HG03521 (cell line): ENCODE measurements around the gene YBEY.

Experiments
- ATAC-seq: cut with Tn5 transposase; IDR thresholded peaks from one replicate; pipeline ENCODE4 v1.9.1; 2021; ENCODE audit warnings: mild to moderate bottlenecking, moderate library complexity; ENCODE audit not compliant: unreplicated experiment

The YBEY gene

DNA sequence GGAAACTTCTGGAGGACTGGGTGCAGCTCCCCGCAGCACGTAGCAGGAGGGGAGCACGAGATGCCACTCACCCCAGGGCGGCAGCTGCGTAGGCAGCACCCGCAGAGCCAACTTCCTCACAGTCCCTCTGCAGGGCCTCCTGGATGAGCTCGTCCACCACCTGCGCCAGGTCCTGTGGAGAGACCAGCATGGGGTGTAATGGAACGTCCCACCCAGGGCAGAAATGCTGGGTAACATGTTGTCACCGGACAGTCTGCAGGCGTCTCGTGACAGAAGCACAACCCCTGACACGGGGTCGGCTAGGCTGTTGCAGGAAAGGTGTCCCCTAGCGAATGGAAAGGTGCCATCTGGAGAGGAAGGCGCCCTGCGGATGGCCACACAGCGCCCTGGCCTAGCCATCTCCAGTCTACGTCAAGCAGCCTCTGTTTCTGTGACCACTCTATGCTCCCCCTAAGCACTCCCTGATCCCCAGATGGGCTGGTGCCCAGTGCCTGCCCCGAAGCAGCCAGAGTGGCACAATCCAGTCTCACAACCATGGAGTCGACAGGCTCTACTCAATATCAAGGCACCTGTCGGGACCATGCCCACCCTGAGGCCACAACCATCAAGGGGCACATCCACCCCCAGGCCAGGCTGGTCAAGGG is 22.0 kb upstream of the YBEY start:
- ATAC-seq, result no peak

DNA sequence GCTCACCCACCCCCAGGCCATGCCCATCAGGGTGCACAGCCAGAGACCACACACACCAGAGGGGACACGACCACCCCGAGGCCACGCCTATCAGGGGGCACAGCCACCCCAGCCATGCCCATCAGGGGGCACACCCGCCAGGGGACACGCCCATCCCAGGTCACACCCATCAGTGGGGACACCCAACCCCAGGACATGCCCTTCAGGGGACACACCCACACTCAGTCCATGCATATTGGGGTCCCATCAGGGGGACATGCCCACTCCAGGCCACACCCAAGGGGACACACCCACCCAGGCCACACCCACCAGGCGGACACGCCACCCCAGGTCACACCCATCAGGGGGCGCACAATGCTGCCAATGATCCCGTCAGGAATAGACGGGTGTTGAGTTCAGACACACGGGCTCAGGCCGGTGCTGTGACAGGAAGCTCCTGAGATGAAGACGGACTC is 21.4 kb upstream of the YBEY start:
- ATAC-seq, result no peak

DNA sequence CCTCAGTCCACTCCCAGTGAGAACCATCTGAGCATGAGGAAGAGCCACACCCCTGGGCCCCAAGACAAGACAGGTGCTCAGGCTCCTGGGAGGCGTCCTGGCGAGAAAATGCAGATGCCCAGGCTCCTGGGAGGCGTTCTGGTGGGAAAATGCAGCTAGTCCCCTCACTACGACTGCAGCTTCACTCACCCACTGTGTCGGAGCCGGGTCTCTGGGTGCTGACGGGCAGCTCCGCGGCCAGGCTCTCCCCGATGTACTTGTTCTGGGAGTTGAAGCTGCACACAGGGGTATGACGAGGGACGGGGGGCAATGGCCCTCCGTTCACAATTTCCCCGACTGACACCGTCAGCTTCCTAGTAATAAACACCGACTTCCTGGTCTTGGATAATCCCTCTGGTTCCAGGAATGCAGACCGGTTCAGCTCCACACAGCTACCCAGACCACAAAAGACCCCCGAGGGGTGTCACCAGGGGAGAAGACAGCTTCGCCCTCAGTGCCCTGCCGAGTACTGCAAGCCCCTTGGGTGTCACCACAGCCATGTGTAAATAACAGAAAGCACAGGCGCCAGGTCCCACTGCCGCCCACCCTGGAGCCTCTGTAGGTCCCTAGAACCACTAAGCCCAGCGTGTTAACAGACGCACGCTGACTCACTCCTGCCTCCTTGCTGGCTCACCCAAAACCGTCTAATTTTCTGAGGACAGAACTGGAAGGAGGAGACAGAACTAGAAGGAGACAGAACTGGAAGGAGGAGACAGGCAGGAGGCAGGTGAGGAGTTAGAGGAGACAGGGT is 20.2 kb upstream of the YBEY start:
- no peak for ATAC-seq

- ATAC-seq, result no peak
Measured at GRCh38 chr21:46266946-46267345, 19.2 kb upstream of the YBEY start.

DNA sequence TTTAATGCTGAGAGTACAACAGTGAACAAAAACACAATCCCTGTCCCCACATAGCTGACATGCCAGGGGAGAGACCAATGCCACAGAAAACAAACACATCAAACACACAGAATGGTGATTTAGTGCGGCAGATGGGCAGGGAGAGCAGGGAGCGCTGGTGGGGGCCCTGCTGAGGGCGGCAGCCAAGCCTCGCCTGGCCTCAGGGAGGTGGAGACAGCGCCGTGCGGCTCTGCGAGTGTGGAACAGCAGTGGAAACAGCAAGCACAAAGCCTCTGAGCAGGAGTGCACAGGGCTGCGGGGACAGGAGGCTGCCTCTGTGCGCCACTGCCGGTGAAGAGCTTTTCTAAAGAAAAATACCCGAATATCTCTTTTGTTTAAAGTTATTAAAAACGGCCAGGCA is 17.8 kb upstream of the YBEY start:
- no peak for ATAC-seq

- no peak for ATAC-seq
Measured at GRCh38 chr21:46269466-46269865, 16.7 kb upstream of the YBEY start.

DNA sequence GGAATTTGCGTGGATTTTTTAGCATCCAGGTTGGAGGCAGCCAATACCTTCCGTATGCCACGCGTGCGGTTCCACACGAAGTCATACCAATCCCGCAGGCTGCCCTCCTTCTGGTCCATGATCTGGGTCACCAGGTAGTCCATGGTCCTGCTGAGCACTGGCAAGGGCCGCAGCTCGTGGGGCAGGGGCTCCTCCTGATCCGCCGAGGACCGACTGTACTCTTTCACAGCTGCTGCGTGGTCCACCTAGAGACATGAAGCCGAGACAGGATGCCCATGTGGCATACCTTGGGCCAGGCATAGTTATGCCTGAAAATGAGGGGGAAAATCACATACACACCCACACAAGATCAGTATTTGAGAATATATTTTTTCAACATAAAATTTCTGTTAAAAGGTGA is 12.8 kb upstream of the YBEY start:
- no peak for ATAC-seq

GRCh38 chr21:46274797-46275390 is 11.2 kb upstream of the YBEY start:
- ATAC-seq, result no peak

DNA sequence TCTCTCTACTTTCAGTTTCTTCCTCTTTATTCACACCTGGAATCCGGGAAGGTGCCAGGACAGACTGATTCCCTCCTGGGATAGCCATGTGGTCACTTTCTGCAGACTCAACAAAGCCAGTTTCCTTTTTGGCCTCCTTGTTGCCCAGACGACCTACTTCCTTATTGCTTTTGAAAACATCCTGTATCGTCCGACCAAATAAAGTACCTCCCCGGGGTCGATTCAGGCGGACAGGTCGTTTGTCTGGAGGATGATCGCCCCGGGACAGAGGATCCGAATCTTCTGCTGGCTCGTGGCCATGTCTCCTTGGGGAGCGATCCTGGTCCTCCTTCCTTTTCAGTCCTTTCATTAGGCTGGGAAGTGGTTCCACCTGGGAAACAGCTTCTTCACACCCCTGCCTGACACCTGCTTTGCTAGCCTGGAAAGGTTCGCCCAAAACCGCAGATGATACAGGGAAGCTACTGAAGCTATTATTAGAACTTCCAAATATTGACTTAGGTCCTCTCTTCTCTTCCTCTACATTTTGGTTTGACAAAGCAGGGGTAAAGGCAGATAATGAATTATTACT is 2.0 kb upstream of the YBEY start:
- no peak for ATAC-seq

DNA sequence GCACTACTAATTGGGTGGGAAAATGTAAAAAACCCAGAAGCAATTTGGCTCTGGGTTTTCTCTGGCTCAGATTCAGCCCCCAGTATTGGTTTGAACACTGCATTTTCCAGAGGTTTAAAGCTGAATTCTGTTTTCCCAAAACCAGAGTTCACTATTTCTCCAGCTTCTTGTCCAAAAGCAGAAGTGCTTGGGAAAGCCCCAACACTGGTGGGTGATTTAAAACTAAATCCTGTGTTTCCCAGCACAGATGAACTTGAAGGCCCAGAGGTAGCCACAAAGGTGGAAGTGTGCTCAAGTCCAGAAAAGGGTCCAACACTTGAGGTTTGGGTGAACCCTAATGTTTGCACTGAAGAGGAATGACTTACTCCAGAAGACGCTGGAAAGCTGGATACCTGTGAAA is 1.4 kb upstream of the YBEY start:
- no peak for ATAC-seq

DNA sequence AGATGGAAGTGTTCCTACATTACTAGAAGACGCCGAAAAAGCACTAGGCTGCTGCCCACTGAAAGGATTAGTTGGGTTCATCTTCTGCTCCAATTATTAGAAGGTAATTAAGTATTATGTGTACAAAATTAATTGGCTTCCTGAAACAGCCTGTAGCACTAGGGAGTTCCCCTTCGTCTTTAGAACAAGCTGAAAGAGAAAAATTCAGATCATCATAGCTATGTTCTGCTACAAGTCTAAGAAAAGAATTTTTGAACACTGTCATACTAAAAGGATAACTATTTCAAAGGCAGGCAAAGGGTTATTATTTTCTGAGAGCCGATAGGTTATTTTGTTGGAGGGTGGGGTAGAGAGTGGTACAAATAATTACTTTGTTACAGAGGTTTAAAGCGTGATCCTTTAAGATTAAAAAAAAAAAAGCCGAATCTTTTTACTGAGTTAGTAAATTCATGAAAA is 908 bp upstream of the YBEY start, which contains the start of gene MCM3AP:
TSS of gene MCM3AP (minus strand) at position 406 of the 456 bp plus-strand sequence. CDS start at position 81, 325 bp downstream.
- no peak for ATAC-seq

- ATAC-seq, result no peak
Measured at GRCh38 chr21:46286648-46287002, 483 bp downstream of the YBEY start.

- no peak for ATAC-seq
Measured at GRCh38 chr21:46287541-46287940, 1.4 kb downstream of the YBEY start.

GRCh38 chr21:46289655-46290179 is 3.6 kb downstream of the YBEY start:
- ATAC-seq, result no peak

DNA sequence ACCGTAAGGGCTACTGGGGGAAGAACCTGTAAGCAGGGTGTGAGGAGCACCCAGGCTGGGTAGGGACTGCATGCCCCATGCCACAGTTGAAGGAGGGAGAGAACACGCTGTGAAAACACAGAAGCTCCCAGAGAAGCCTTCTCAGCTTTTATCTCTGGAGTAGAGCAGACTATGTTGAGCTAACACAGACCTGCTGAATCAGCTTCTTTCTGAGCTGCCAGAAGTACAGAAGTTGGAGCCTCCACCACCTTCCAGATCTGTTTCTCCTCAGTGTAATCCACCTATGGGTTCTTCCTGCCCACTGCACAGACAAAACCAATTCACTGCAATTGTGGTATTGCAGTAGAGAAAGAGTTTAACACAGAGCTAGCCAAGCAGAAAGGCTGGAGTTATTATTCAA is 5.4 kb downstream of the YBEY start:
- no peak for ATAC-seq

DNA sequence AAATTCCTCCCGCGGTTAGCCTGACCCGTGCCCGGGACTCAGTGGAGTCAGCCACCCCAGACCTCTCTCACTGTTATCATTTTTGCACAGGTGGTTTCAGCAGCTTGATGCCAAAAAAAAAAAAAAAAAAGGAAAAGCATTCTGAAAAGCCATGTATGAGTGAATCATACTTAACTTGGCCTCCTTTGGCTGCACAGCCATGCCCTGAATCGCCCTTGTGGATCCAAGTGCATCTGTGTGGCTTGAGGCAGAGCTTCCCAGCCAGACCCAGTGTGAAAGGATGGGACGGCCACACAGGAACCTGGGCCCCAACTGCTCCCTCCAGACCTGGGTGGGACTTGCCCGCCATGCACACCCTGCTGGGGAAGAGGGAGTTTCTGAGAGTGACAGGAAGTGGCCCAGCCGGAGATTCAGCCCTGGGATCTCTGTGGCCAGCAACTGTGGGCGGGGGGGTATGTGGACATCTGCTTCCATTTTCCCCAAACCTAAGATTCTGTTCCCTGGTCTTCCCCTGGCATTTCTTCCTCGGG is 8.6 kb downstream of the YBEY start:
- no peak for ATAC-seq

GRCh38 chr21:46295177-46295770 is 9.1 kb downstream of the YBEY start:
- no peak for ATAC-seq

GRCh38 chr21:46295996-46296752 is 10.0 kb downstream of the YBEY start:
- no peak for ATAC-seq

DNA sequence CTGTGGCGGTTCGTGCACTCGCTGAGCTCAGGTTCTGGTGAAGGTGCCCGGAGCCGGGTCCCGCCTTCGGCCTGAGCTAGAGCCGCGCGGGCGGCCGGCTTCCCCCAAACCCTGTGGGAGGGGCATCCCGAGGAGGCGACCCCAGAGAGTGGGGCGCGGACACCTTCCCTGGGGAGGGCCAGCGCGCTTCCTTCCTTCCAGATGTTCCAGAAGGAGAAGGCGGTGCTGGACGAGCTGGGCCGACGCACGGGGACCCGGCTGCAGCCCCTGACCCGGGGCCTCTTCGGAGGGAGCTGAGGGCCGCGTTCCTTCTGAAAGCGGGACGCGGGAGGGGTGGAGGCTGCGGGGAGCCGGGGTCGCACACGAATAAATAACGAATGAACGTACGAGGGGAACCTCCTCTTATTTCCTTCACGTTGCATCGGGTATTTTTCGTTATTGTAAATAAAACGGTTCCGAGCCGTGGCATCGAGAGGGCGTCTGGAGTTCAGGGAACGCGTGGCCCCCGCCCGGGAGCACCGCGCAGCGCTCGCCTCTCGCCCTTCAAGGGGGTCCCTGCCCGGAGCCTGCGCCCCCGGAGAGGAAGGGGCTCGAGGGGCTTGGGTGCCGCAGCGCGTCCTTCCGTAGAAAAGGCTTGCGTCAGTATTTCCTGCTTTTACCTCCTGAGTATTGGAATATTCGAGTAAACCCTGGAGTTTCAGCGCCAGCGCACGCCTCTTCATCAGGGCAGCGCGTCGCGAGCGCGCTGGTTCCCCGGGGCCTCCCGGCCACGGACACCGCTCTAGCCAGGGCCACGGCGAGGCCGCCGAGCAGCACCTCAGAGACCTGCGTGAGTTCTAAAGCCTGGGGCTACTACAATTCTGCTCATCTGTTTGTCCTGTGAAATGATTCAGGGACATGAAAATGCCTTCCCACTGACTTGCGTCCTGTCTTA is 11.5 kb downstream of the YBEY start:
- ATAC-seq, result no peak
